ENCODE data around the gene PRLR.

The PRLR gene

GRCh38 chr5:35004771-35005170 lies 225.5 kb downstream of the PRLR start:
- no peak for DNase-seq

- no peak for DNase-seq
These were observed 226.1 kb downstream of the PRLR start for GRCh38 chr5:35004200-35004599.

- peak in 47 of 58 donors; percentile 0 to 72 (median 17) for DNase-seq
These were observed 227.0 kb downstream of the PRLR start for GRCh38 chr5:35003018-35003957.

DNA sequence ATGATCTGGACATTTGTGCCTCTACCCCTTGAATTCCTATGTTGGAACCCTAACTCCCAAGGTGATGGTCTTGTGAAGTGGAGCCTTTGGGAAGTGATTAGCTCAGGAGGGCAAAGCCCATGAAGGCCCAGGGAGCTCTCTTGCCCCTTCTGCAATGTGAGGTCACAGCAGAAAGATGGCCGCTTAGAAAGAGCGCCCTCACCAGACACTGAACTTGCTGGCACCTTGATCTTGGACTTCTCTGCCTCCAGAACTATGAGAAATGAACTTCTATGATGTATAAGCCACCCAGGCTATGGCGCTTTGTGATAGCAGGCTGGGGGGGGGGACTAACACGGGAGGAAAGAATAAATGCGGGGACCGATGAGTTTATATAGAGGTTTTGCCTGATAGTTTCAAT lies 227.8 kb downstream of the PRLR start:
- DNase-seq: no peak

DNA sequence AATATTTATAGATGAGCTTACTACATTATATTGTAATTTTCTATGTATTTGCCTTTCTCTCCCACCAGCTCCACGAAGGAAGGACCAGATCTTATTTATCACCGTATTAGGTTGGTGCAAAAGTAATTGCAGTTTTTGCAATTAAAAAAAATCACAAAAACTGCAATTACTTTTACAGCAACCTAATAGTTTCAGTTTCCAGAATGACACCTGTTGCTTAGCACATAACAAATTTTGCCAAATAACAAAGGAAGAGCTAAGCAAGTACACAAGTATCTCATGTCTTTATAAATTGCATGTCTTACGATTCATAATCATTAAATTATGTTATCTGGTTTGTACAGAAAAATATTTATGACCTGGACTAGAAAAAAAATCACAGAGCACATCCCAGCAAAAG lies 228.4 kb downstream of the PRLR start:
- DNase-seq: no peak

All from anterior cingulate cortex (tissue), 58 donors.